Measurements from ENCODE around the gene TRIM50.
"Not testable (repeated sequence)": the region's sequence is repeated elsewhere in the genome, so short reads cannot be mapped to it uniquely, and the experiment has no call there.

Gene TRIM50

DNA sequence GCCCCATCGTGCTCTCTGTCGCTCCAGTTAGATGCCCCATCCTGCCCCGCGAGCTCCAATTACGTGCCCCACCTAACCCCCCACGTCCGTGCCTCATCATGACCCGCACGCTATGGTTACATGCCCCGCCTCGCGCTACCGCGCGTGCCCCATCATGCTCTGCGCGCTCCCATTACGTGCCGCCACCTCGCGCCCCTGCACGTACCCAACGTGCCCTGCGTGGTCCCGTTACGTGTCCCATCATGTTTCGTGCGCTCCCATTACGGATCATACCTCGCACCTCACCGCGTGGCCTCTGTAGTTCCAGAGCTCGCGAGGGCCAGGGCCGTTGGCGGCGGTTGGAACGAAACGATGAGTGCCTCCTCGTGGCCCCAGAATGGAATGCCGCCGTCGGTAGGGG, at the start of gene TRIM50, which contains the start of gene FKBP6:
Gene TRIM50, minus strand, starts transcription at position 161 of the 400 bp plus-strand sequence. CDS start 3,295 bp downstream, outside the sequence.
Gene FKBP6, plus strand, starts transcription at position 240 of the 400 bp plus-strand sequence. CDS start 268 bp downstream, outside the sequence.
- not testable (repeated sequence) for DNase-seq

- no peak for DNase-seq
These were observed 49.0 kb upstream of the TRIM50 start for GRCh38 chr7:73376671-73377412.

DNA sequence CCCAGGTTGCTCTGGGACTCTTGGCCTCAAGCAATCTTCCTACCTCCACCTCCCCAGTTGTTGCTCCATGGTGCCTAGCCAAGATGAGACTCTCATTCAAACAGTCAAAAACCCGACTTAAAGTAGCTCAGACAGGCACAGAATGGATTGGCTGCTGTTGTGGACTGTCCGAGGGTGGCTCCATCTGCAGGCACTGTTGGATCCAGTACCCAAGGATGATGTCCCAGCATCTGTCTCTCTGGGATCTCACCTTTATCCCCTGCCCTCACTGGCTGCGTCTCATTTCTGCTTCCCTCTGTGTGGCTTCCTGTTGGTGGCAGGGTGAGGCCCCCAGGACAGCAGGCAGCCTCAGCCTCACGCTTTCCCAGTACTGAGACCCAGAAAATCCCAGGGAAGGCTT, 48.4 kb upstream of the TRIM50 start:
- not testable (repeated sequence) for DNase-seq

- DNase-seq = no peak
These were observed 45.9 kb upstream of the TRIM50 start for GRCh38 chr7:73373741-73374140.

DNA sequence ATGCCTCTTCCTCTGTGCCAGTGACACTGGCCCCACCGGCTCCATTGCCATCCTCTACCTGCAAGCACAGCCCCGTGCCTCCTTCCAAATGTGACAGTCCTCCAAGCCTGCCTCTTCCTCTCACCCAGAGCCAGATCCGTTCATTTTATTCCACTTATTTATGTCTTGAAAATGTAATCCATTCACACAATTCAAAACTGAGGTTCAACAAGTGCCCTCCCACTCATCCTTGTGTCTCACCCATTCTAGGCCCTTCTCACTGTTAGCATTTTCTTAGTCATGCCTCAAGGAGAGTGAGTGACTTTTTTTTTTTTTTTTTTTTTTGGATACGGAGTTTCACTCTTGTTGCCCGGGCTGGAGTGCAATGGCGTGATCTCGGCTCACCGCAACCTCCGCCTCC, 41.7 kb upstream of the TRIM50 start:
- DNase-seq = no peak

DNA sequence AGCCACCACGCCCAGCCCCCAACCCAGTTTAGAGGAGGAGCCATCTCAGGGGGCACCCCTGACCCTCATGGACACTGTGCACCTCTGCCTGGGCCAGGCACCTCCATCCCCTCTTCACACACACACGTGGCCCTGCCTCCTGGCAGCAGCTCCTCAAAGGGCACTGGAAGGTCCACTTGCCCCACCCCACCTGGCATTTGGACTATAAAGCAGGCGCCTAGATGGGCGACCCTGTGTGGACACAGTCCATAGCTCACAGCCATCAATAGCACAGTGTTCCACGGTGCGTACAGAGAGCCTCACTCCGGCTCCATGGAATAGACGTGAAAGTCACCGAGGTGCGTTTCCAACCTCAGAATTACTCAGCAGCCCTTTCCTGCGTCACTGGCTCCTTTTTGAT, 41.1 kb upstream of the TRIM50 start:
- no peak for DNase-seq

- DNase-seq = no peak
These were observed 39.1 kb upstream of the TRIM50 start for GRCh38 chr7:73366990-73367389.

- no peak for DNase-seq
These were observed 38.2 kb upstream of the TRIM50 start for GRCh38 chr7:73366127-73366526.

GRCh38 chr7:73364006-73364728, 36.3 kb upstream of the TRIM50 start:
- DNase-seq = no peak

- no peak for DNase-seq
These were observed 35.5 kb upstream of the TRIM50 start for GRCh38 chr7:73363225-73364005.

GRCh38 chr7:73360590-73360989, 32.7 kb upstream of the TRIM50 start:
- DNase-seq = not testable (repeated sequence)

GRCh38 chr7:73359746-73360375, 32.0 kb upstream of the TRIM50 start:
- no peak for DNase-seq

- no peak for DNase-seq
These were observed 31.4 kb upstream of the TRIM50 start for GRCh38 chr7:73359306-73359705.

DNA sequence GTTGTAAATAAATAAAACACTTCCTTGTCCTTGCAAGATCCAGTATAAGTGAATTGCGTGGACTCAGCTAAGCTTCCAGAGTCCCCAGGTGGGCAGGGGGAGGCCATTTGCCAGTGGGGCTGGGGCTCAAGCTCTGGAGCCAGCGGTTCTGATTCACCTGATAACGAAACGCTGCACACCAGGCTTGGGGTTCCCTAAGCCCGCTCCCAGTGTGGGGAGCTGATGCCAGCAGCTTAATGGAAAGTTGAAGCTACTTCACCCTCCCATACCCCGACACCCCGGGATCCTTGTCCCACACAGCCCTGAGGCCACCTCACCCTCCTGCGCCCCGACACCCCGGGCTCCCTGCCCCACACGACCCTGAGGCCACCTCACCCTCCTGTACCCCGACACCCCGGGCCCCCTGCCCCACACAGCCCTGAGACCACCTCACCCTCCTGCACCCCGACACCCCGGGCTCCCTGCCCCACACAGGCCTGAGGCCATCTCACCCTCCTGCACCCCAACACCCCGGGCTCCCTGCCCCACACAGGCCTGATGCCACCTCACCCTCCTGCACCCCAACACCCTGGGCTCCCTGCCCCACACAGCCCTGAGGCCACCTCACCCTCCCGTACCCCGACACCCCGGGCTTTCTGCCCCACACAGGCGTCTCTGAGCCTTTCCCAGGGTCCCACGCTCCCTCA, 30.9 kb upstream of the TRIM50 start:
- DNase-seq = no peak

DNA sequence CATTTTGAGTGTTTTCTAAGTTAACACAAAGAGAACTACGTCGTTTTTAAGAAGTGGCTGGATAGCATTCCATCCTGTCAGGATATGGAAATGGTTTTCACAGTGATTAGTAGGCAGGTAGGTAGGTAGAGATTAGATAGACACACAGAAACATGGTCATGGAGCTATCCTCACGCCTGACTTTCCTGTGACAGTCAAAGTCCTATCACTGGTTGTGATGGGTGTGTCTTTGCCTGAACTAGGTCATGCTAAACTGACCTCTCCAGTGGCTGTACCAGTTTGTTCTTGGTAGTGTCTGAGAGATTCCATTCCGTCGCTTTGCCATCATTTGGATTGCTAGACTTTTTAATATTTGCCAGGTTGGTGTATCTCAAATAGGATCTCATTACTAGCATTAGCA, 28.3 kb upstream of the TRIM50 start:
- no peak for DNase-seq

DNA sequence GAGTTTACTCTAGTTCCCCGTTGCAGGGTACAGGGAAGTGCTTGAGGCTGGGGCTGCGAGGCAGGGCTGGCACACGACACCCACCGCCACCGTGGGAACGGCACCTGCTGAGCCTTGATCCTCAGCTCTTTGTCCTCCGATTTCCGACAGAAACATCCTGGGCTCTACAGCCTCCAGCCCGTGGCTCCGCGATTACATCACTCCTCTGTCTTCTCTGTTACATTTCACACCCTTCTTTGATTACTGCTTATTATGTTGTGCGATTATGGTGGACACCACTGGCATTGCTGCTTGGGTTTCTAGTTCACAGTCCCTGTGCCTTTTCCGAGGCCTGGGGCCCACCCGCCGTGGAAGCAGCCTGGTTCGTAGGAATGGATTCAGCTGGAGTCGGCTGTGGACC, 26.9 kb upstream of the TRIM50 start:
- DNase-seq = no peak

- DNase-seq = no peak
These were observed 26.3 kb upstream of the TRIM50 start for GRCh38 chr7:73354196-73354595.

GRCh38 chr7:73353243-73353642, 25.4 kb upstream of the TRIM50 start:
- no peak for DNase-seq

DNA sequence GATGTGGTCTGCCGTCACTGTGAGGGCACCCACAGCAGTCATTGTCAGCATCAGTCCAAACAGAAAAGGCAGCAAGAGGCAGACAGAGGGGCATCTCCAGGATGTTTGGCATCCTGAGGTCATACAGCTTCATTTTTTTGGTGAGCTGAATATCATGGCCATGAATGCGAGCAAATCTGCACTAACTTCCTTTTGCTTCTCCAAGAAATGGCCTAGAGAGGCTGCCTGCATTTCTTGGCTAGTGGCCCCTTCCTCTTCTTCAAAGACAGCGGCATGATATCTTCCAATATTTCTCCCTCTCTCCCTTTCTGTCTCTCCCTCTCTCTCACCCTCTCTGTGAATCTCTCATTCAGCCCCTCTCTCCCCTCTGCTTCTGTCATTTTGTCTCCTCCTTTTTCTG, 24.9 kb upstream of the TRIM50 start:
- no peak for DNase-seq

DNA sequence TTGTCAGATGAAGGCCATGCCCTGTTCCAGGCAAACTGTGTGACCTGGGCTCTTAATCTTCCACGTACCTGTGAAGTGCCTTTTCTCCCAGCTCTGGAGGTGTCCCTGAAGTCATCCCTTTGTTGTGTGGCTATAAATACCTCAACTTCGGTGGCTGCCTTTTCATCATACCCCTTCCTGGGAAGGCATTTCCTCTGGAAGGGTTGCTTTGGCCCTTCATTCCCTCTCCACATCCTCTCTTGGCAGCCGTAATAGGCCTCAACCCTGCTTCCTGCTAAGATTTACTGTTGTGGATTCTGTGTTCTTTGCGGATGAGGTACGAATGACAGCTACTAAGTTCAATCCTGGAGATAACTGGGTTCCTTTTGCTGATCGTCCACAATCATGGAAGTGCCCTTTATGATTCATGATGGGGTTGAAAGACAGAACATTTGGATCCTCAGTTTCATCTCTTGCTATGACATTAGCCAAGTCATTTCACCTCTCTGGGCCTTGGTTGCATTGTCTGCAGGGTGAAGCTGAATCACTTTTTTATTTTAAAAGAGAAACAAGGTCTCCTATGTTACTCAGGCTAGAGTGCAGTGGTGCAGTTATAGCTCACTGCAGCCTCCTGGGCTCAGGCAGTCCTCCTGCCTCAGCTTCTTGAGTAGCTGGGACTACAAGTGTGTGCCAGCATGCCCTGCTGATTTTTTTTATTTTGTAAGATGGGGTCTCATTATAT, 23.7 kb upstream of the TRIM50 start:
- DNase-seq = no peak

GRCh38 chr7:73350306-73351068, 22.6 kb upstream of the TRIM50 start:
- no peak for DNase-seq

Measured in MV-4-11 (cell line).